Measurements from ENCODE around the gene ERH.
"Not testable (repeated sequence)": the region's sequence is repeated elsewhere in the genome, so short reads cannot be mapped to it uniquely, and the experiment has no call there.

ERH gene

GRCh38 chr14:69392481-69392880 is 5.6 kb downstream of the ERH start:
- DNase-seq: no peak

- DNase-seq: not testable (repeated sequence)
Observed at GRCh38 chr14:69391400-69391799, 6.7 kb downstream of the ERH start.

GRCh38 chr14:69387311-69387710 is 10.8 kb downstream of the ERH start:
- DNase-seq: no peak

GRCh38 chr14:69378274-69378673 is 19.8 kb downstream of the ERH start:
- DNase-seq: no peak

- no peak for DNase-seq
Observed at GRCh38 chr14:69376439-69376838, 21.7 kb downstream of the ERH start.

- DNase-seq: no peak
Observed at GRCh38 chr14:69375722-69376121, 22.4 kb downstream of the ERH start.

- no peak for DNase-seq
Observed at GRCh38 chr14:69375182-69375581, 22.9 kb downstream of the ERH start.

- DNase-seq: no peak
Observed at GRCh38 chr14:69374235-69374634, 23.9 kb downstream of the ERH start.

- DNase-seq: no peak
Observed at GRCh38 chr14:69373104-69373503, 25.0 kb downstream of the ERH start.

- DNase-seq: no peak
Observed at GRCh38 chr14:69372146-69372545, 26.0 kb downstream of the ERH start.

GRCh38 chr14:69370061-69370460 is 28.0 kb downstream of the ERH start:
- no peak for DNase-seq

- no peak for DNase-seq
Observed at GRCh38 chr14:69368381-69368780, 29.7 kb downstream of the ERH start.

GRCh38 chr14:69366761-69367160 is 31.3 kb downstream of the ERH start:
- DNase-seq: no peak

GRCh38 chr14:69366069-69366468 is 32.0 kb downstream of the ERH start:
- DNase-seq: no peak

- DNase-seq: no peak
Observed at GRCh38 chr14:69364378-69364777, 33.7 kb downstream of the ERH start.

GRCh38 chr14:69363964-69364363 is 34.1 kb downstream of the ERH start:
- no peak for DNase-seq

GRCh38 chr14:69363055-69363454 is 35.0 kb downstream of the ERH start:
- no peak for DNase-seq

- no peak for DNase-seq
Observed at GRCh38 chr14:69360438-69361108, 37.5 kb downstream of the ERH start.

- no peak for DNase-seq
Observed at GRCh38 chr14:69358966-69359365, 39.1 kb downstream of the ERH start.

GRCh38 chr14:69358233-69358963 is 39.7 kb downstream of the ERH start:
- no peak for DNase-seq

- no peak for DNase-seq
Observed at GRCh38 chr14:69357544-69358200, 40.4 kb downstream of the ERH start.

- no peak for DNase-seq
Observed at GRCh38 chr14:69356903-69357543, 41.1 kb downstream of the ERH start.

- DNase-seq: no peak
Observed at GRCh38 chr14:69355607-69356281, 42.4 kb downstream of the ERH start.

All from activated CD8-positive, alpha-beta memory T cell treated with anti-CD3 and anti-CD28 coated beads, Interleukin-2, amount 50 U/mL, for 4 hours (primary cell).